Heart left ventricle (tissue), 13 donors: ENCODE data around the gene MACROD1.

Experiments
- POLR2A ChIP-seq, 2 donors: fragments of 450-650 bp; IDR thresholded peaks; one replicate each; pipeline ENCODE4 v1.6.1; 2017; ENCODE audit warnings: antibody characterized with exemption in 2 of 2, mild to moderate bottlenecking in 2 of 2, moderate library complexity in 2 of 2
- TF ChIP-seq, protein P1 (sequence below), 12 donors: fragments of 200-600 bp; sonication (generic) in 4 of 12; IDR thresholded peaks; one replicate each; pipeline versions ENCODE4 v1.5.0 to v1.8.0; 2018 to 2022; ENCODE audit warnings: antibody characterized with exemption in 12 of 12, mild to moderate bottlenecking in 5 of 12
- donor health status: ischemic (EF 13 %, LVEDD 7.1; RV severe dilation, severe dysfunction).
- donor health status: DM: no; HTN: yes; CAD: no.
- donor health status: DM: no; HTN: no; CAD: no.
- donor health status: ischemic (EF 25% LVEDD 6.9; RV normal size, moderate dysfunction).
- donor health status: ischemic (EF 25% LVEDD 5.7; RV mildly dilated, moderate dysfunction).
- donor health status: ischemic (EF 35%, LVEDD 5.7; RV mildly dilated, moderate dysfunction).
- donor health status: nonischemic (EF 11% LVEDD 7.7; RV severe dilation, severe dysfunction).
- donor health status: DM: yes; HTN: yes; CAD: no.
- donor health status: PGD.
- donor health status: ischemic (EF 29% LVEDD 5.4; RV normal size, mild dysfunction).
- donor health status: nonischemic (EF 23%, LVEDD 6.1; RV moderate dilation, normal function).

DNA sequence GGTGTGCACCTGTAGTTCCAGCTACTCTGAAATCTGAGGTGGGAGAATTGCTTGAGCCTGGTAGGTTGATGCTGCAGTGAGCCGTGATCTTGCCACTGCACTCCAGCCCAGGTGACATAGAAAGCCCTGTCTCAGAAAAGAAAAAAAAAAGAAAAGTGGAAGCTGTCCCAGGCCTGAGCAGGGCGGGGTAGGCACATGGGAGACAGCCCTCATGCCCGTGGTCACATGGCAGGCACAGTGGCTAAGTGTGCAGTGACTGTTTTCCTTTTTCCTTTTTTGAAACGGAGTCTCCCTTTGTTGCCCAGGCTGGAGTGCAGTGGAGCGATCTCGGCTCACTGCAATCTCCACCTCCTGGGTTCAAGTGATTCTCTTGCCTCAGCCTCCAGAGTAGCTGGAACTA is 171.9 kb downstream of the MACROD1 start:
- TF ChIP-seq, protein P1, sequence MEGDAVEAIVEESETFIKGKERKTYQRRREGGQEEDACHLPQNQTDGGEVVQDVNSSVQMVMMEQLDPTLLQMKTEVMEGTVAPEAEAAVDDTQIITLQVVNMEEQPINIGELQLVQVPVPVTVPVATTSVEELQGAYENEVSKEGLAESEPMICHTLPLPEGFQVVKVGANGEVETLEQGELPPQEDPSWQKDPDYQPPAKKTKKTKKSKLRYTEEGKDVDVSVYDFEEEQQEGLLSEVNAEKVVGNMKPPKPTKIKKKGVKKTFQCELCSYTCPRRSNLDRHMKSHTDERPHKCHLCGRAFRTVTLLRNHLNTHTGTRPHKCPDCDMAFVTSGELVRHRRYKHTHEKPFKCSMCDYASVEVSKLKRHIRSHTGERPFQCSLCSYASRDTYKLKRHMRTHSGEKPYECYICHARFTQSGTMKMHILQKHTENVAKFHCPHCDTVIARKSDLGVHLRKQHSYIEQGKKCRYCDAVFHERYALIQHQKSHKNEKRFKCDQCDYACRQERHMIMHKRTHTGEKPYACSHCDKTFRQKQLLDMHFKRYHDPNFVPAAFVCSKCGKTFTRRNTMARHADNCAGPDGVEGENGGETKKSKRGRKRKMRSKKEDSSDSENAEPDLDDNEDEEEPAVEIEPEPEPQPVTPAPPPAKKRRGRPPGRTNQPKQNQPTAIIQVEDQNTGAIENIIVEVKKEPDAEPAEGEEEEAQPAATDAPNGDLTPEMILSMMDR (IDR thresholded peaks at IDR 0.05), result no peak
- no peak for TF ChIP-seq POLR2A (IDR thresholded peaks at IDR 0.05)
